Neural cell (in vitro differentiated cells): ENCODE measurements around the gene UBA6. TPM values are rescaled to one million over a fixed set of nuclear protein-coding genes. Genes with fewer than 3 reads are reported as not detected.

Experiments used
- H2AFZ ChIP-seq: fragments of 200-600, 300-800 bp; sonication (generic), shearing (Covaris generic); 2 replicates; pipeline ENCODE4 v1.6.0; 2014; ENCODE audit warnings: low read depth, mild to moderate bottlenecking, antibody characterized with exemption, low read length, moderate library complexity
- H3F3A ChIP-seq: fragments of 200-600 bp; shearing (Covaris generic); 2 replicates; pipeline ENCODE4 v1.6.1; 2016; ENCODE audit warnings: mild to moderate bottlenecking, moderate library complexity, mixed read lengths, antibody characterized with exemption, low read length; ENCODE audit not compliant: insufficient read depth, poor library complexity, severe bottlenecking
- H3K27ac ChIP-seq: fragments of 200-600, 300-800 bp; sonication (generic), shearing (Covaris generic); 2 replicates; pipeline ENCODE4 v1.5.1; 2014; ENCODE audit warnings: mild to moderate bottlenecking, low read length, moderate library complexity
- H3K27me3 ChIP-seq: fragments of 300-800, 200-600 bp; sonication (generic), shearing (Covaris generic); 2 replicates; pipeline ENCODE4 v1.6.0; 2014; ENCODE audit warnings: mild to moderate bottlenecking, low read depth, low read length, moderate library complexity; ENCODE audit not compliant: insufficient read depth
- H3K36me3 ChIP-seq: fragments of 300-800, 200-600 bp; sonication (generic), shearing (Covaris generic); 2 replicates; pipeline ENCODE4 v1.5.1; 2014; ENCODE audit warnings: mild to moderate bottlenecking, antibody characterized with exemption, low read length, moderate library complexity; ENCODE audit not compliant: insufficient read depth
- H3K4me2 ChIP-seq: fragments of 300-800, 200-600 bp; sonication (generic), shearing (Covaris generic); 2 replicates; pipeline ENCODE4 v1.6.0; 2014; ENCODE audit warnings: mild to moderate bottlenecking, low read length
- H3K4me3 ChIP-seq: fragments of 300-800, 200-600 bp; sonication (generic), shearing (Covaris generic); 2 replicates; pipeline ENCODE4 v1.5.1; 2014; ENCODE audit warnings: mild to moderate bottlenecking, low read length, moderate library complexity
- H3K79me2 ChIP-seq: fragments of 200-600 bp; shearing (Covaris generic); replicated peaks from 2 replicates; pipeline ENCODE4 v1.6.0; 2014; ENCODE audit warnings: mild to moderate bottlenecking, low read length, moderate library complexity; ENCODE audit not compliant: insufficient read depth
- H3K9ac ChIP-seq: fragments of 300-800, 200-600 bp; sonication (generic), shearing (Covaris generic); 2 replicates; pipeline ENCODE4 v1.6.1; 2016; ENCODE audit warnings: mild to moderate bottlenecking, low read length, mixed read lengths
- H3K9me2 ChIP-seq: fragments of 200-600 bp; shearing (Covaris generic); 2 replicates; pipeline ENCODE4 v1.6.1; 2016; ENCODE audit warnings: mild to moderate bottlenecking, low read length, mixed read lengths; ENCODE audit not compliant: insufficient read depth
- H3K9me3 ChIP-seq: fragments of 200-600, 300-800 bp; sonication (generic), shearing (Covaris generic); 2 replicates; pipeline ENCODE4 v1.6.1; 2016; ENCODE audit warnings: mild to moderate bottlenecking, mixed run types, low read length, moderate library complexity, mixed read lengths
- H4K20me1 ChIP-seq: fragments of 200-600 bp; shearing (Covaris generic); 2 replicates; pipeline ENCODE4 v1.6.1; 2016; ENCODE audit warnings: mild to moderate bottlenecking, mixed run types; ENCODE audit not compliant: insufficient read depth
- EP300 ChIP-seq: fragments of 450-650 bp; conservative IDR thresholded peaks from 2 replicates; pipeline ENCODE4 v1.6.1; 2014; ENCODE audit warnings: antibody characterized with exemption, mild to moderate bottlenecking, moderate library complexity; ENCODE audit not compliant: poor library complexity, severe bottlenecking
- EZH2 ChIP-seq: fragments of 200-600, 300-800 bp; shearing (Covaris generic), sonication (generic); IDR thresholded peaks from 2 replicates; pipeline ENCODE4 v1.6.1; 2014; ENCODE audit warnings: antibody characterized with exemption, low read length, borderline replicate concordance, mild to moderate bottlenecking; ENCODE audit not compliant: insufficient read depth, poor library complexity, severe bottlenecking
- MXI1 ChIP-seq: fragments of 450-650 bp; conservative IDR thresholded peaks from 2 replicates; pipeline ENCODE4 v1.6.1; 2014; ENCODE audit warnings: antibody characterized with exemption, mild to moderate bottlenecking; ENCODE audit not compliant: poor library complexity, severe bottlenecking
- POLR2AphosphoS5 ChIP-seq: IDR thresholded peaks from 2 replicates; pipeline ENCODE4 v1.6.1; 2012
- RAD21 ChIP-seq: fragments of 450-650 bp; conservative IDR thresholded peaks from 2 replicates; pipeline ENCODE4 v1.6.1; 2014; ENCODE audit warnings: antibody characterized with exemption, mild to moderate bottlenecking, moderate library complexity
- SMC3 ChIP-seq: fragments of 450-650 bp; conservative IDR thresholded peaks from 2 replicates; pipeline ENCODE4 v1.6.1; 2014; ENCODE audit warnings: antibody characterized with exemption, mild to moderate bottlenecking, moderate library complexity; ENCODE audit not compliant: poor library complexity
- TAF1 ChIP-seq: IDR thresholded peaks from 2 replicates; pipeline ENCODE4 v1.6.1; 2012; ENCODE audit warnings: low read depth
- polyA plus RNA-seq: library from polyadenylated mRNA; depleted of rRNA; stranded (reverse); fragments of >200 nt; gene quantifications from 2 replicates; pipeline ENCODE4 v1.2.3, GENCODE V29; 2014
- TF ChIP-seq, protein P1 (sequence below): fragments of 450-650 bp; IDR thresholded peaks from 2 replicates; pipeline ENCODE4 v1.5.1; 2014; ENCODE audit warnings: antibody characterized with exemption, mild to moderate bottlenecking, moderate library complexity; ENCODE audit not compliant: poor library complexity, severe bottlenecking
- TF ChIP-seq, protein P2 (sequence below): IDR thresholded peaks from 2 replicates; pipeline ENCODE4 v1.6.1; 2012; ENCODE audit warnings: borderline replicate concordance

Gene UBA6
- polyA plus RNA-seq, 1 donor from 2014 or later: 126 TPM

DNA sequence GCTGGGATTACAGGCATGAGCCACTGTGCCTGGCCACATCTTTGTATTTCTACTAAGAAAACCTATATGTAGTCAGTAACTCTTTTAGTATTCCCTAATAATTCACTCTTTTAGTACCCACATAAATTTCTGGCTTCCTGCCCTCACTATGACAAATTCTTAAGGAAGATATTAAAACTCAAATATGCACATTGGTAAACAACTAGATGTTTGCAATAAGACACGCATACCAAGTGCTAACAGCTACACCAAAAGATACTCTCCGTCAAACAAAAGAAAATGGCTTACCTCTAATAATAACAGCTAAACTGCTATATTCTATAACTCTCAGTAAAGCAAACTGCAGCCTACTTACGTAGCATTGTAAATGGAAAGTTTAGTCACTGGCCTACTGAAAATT, 6.3 kb downstream of the UBA6 start:
- H3K4me2 ChIP-seq: no peak overlapping the region
- peaks cover 4% of the 10 kb centered on the region for H3K36me3 ChIP-seq
- H3F3A ChIP-seq: no peaks in the 10 kb centered on the region
- H4K20me1 ChIP-seq: no peaks in the 10 kb centered on the region
- no peak overlapping the region for H3K9ac ChIP-seq
- H2AFZ ChIP-seq: no peak overlapping the region
- TF ChIP-seq TAF1 (no peak), SMC3 (no peak), POLR2AphosphoS5 (no peak), RAD21 (no peak), MXI1 (no peak), EZH2 (no peak), EP300 (no peak)
- TF ChIP-seq, protein P1, sequence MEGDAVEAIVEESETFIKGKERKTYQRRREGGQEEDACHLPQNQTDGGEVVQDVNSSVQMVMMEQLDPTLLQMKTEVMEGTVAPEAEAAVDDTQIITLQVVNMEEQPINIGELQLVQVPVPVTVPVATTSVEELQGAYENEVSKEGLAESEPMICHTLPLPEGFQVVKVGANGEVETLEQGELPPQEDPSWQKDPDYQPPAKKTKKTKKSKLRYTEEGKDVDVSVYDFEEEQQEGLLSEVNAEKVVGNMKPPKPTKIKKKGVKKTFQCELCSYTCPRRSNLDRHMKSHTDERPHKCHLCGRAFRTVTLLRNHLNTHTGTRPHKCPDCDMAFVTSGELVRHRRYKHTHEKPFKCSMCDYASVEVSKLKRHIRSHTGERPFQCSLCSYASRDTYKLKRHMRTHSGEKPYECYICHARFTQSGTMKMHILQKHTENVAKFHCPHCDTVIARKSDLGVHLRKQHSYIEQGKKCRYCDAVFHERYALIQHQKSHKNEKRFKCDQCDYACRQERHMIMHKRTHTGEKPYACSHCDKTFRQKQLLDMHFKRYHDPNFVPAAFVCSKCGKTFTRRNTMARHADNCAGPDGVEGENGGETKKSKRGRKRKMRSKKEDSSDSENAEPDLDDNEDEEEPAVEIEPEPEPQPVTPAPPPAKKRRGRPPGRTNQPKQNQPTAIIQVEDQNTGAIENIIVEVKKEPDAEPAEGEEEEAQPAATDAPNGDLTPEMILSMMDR: no peak
- TF ChIP-seq, protein P2, sequence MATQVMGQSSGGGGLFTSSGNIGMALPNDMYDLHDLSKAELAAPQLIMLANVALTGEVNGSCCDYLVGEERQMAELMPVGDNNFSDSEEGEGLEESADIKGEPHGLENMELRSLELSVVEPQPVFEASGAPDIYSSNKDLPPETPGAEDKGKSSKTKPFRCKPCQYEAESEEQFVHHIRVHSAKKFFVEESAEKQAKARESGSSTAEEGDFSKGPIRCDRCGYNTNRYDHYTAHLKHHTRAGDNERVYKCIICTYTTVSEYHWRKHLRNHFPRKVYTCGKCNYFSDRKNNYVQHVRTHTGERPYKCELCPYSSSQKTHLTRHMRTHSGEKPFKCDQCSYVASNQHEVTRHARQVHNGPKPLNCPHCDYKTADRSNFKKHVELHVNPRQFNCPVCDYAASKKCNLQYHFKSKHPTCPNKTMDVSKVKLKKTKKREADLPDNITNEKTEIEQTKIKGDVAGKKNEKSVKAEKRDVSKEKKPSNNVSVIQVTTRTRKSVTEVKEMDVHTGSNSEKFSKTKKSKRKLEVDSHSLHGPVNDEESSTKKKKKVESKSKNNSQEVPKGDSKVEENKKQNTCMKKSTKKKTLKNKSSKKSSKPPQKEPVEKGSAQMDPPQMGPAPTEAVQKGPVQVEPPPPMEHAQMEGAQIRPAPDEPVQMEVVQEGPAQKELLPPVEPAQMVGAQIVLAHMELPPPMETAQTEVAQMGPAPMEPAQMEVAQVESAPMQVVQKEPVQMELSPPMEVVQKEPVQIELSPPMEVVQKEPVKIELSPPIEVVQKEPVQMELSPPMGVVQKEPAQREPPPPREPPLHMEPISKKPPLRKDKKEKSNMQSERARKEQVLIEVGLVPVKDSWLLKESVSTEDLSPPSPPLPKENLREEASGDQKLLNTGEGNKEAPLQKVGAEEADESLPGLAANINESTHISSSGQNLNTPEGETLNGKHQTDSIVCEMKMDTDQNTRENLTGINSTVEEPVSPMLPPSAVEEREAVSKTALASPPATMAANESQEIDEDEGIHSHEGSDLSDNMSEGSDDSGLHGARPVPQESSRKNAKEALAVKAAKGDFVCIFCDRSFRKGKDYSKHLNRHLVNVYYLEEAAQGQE: no peak
- H3K4me3 ChIP-seq: no peak overlapping the region
- H3K27ac ChIP-seq: no peak overlapping the region
- H3K9me3 ChIP-seq: no peaks in the 10 kb centered on the region
- H3K27me3 ChIP-seq: no peaks in the 10 kb centered on the region
- H3K9me2 ChIP-seq: no peaks in the 10 kb centered on the region
- peaks cover 40% of the 10 kb centered on the region for H3K79me2 ChIP-seq

DNA sequence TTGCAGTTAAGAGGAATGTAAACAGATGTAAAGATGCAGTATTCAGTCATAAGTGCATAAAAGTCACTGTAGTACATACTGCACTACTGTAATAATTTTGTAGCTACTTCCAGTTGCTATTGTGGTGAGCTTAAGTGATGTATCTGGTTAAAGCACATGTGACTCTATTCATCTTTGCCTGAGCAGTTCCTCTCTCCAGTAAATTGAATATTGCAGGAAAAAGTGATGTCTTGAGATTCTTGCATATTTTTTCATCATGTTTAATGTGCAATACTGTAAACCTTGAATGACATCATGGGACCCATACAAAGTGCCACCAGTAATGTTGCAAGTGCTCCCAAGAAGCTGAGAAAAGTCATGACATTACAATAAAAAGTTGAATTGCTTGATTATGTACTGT, 9.6 kb downstream of the UBA6 start:
- no peak overlapping the region for H3K9ac ChIP-seq
- H3K9me2 ChIP-seq: no peaks in the 10 kb centered on the region
- TF ChIP-seq EP300 (no peak), EZH2 (no peak), TAF1 (no peak), SMC3 (no peak), RAD21 (no peak), MXI1 (no peak), POLR2AphosphoS5 (no peak)
- TF ChIP-seq, protein P2: no peak
- TF ChIP-seq, protein P1: no peak
- H3K27me3 ChIP-seq: no peaks in the 10 kb centered on the region
- peaks cover 13% of the 10 kb centered on the region for H3K79me2 ChIP-seq
- no peak overlapping the region for H3K27ac ChIP-seq
- no peak overlapping the region for H3K4me2 ChIP-seq
- peaks cover 4% of the 10 kb centered on the region for H3K36me3 ChIP-seq
- H2AFZ ChIP-seq: no peak overlapping the region
- H3K9me3 ChIP-seq: no peaks in the 10 kb centered on the region
- H4K20me1 ChIP-seq: no peaks in the 10 kb centered on the region
- H3F3A ChIP-seq: no peaks in the 10 kb centered on the region
- H3K4me3 ChIP-seq: no peak overlapping the region
